CD4-positive, alpha-beta T cell treated with Interleukin-15 for 1 hour (primary cell): ENCODE data around the gene CPT1C.

Experiments
- DNase-seq: peaks from one replicate; pipeline ENCODE4 v3.0.0-alpha.2; 2020

The CPT1C gene

DNA sequence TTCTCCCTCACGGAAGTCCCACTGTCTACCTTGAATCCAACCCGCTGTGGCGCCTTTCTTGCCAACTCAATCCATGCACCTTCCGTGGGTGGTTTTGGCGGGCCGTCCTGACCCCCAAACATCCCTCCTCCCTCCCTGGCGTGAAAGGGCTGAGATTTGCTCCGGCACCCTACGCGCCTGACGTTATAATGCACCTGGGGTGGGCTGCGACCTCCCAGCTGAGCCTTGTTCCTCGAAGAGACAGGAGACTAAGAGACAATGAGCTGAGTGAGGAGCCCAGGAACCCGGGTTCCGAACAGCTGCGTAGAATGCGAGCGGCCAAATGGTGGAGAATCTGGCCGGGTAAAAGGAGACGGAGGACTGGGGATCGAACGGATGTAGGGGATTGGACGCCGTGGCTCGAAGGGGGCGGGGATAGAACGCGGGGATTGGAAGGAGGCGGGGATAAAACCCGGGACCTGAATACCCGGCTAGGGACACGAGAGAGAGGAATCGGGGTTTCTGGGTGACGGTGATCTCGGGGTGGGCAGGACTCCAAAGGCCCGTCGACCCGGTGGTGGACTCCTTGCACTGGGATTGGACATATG, at the start of gene CPT1C:
Gene CPT1C (plus strand): TSS at position 461 of the 587 bp plus-strand sequence. CDS start 1,137 bp downstream, outside the sequence.
- peak; percentile 55 for DNase-seq

DNA sequence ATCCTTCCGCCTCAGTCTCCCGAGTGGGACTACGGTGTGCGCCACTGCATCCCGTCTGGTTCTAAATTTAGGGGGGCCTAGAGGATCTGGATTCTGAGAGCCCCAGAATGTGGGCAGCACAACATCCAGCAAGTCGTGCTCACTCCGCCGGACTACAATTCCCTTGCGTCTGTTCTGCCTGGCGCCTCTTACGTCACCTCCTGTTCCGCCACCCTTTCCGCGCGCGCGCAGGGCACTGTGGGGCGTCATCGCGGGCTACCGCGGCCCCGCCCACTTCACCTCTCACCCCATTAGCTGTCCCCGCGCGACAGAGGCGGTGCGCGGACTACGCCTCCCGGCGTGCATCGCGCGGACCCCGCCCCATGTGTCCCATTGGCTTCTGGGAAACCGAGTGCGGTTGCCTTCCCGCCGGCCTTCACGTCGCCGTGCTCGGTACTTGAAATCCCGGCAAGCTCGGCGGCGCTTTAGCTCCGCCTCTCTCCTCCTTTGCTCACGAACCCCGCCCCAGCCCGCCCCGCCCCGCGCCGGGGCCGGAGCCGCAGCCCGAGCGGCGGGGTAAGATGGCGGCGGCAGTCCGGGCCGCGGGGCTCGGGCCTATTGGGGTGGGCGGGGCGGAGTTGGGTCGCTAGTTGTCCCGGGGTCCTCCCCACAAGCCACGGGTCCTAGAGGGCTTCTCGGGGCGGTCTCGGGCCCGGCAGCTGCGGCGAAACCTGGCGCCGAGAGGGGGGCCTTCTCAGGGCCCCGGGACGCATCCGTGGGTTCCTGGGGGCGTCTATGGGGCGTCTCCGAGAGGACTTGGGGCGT, 49.0 kb upstream of the CPT1C start, which contains the start of gene SCAF1:
Gene SCAF1 (plus strand): TSS at position 522 of the 804 bp plus-strand sequence. CDS start 2,818 bp downstream, outside the sequence.
- DNase-seq = peak; percentile 100

DNA sequence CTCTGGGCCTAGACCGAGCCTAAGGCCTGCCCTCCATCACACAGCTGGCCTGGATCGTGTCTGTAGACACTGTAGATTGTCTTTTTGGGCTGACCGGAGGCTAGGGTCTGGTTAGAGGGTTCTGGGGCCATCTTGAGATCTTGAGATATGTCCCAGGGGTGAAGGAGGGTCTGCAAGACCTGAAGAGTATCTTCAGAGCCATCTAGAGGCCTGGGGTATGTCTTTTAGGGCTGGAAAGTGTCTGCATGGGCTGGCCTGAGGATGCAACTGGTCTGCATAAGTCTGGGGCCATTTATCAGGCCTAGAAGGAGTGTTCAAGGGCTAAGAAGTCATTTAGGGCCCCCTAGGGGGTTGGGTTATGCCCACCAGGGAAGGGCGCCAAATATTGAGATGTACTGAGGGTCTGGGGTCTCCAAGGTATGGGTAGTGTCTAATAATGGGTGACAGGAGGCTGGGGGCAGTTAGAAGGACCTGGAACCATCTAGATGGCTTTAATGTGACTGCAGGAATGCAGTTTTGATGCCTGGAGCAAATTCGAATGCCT, 48.4 kb upstream of the CPT1C start:
- no peak for DNase-seq

DNA sequence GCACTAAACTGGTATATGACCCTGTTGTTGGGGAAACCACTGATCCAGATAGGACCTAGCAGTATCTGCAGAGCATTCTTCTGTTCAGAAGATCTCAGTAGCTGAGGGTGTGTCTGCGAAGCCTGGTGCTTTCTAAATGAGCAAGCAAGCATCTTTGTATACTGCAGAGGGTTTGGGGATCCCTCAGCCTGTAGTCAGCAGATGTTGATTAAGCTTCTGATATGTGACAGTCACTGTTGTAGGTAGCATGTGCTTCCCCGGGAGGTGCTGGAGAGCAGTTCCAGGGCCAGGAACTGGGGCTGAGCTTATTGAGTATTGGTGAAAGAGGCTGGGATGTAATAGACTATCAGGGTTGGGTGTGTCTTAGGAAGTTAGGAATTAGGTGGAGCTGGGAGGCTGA, 47.5 kb upstream of the CPT1C start:
- no peak for DNase-seq

DNA sequence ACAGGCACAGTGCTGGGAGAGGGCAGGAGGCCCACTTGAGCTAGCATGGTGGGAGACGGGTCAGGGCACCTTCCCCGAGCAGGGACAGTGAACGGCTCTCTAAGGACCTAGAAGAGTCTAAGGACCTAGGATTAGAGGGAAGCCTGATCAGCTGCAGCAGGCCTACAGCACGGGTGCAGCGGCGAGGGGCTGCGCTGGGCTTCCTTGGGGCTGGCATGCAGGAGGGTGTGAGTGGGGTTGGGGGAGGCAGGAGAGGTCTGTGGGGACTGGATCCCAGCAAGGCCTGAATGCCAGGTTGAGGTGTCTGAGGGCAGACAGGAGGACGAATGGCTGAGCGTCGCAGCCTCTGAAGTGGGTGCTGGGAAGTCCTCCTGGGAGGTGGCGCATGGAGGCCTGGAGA, 45.3 kb upstream of the CPT1C start:
- no peak for DNase-seq

DNA sequence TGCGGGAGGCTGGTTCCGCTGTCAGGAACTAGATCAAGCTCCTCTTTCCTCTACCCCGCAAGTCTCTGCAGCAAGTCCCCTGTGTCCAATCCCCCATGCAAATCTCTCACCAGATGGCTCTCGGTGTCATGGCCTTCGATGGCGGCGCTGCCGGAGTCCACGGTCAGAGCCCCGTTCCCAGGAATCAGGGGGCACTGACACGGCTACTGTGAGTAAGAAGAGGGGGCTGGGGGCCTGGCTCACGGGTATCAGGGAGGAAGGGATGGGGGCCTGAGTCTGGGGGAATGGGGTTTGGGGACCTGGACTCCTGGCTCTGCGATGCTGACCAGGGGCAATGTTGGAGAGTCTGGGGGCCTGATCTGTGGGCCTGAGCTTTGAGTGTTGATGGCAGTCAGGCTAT, 44.9 kb upstream of the CPT1C start:
- no peak for DNase-seq

DNA sequence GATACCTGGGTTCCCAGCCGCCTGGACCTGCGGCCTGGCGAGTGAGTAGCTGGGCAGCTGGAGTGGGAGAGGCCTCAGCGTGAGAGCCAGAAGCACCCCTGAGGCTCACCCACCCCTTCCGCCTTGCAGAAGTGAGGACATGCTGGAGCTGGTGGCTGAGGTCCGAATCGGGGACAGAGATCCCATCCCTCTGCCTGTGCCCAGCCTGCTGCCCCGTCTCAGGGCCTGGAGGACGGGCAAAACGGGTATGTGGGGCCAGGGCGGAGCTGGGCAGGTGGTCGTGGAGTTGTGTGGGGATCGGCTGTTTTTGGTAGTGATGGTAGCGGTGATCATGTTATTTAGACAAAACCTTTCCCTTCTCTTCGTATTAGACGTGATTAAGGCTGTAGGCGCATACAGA, 44.3 kb upstream of the CPT1C start:
- DNase-seq = no peak

DNA sequence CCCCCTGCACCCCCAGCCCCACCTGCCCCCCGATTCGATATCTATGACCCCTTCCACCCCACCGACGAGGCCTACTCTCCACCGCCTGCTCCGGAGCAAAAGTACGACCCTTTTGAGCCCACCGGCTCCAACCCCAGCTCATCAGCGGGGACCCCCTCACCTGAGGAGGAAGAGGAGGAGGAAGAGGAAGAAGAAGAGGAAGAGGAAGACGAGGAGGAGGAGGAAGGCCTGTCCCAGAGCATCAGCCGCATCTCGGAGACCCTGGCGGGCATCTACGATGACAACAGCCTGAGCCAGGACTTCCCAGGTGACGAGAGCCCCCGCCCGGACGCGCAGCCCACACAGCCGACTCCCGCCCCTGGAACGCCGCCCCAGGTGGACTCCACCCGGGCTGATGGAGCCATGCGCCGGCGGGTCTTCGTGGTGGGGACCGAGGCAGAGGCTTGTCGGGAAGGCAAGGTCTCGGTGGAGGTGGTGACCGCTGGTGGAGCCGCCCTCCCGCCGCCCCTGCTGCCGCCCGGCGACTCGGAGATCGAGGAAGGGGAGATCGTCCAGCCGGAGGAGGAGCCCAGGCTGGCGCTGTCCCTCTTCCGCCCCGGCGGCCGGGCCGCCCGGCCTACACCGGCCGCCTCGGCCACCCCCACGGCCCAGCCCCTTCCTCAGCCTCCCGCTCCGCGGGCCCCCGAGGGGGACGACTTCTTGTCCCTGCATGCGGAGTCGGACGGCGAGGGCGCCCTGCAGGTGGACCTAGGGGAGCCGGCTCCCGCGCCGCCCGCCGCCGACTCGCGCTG, 39.7 kb upstream of the CPT1C start:
- no peak for DNase-seq

DNA sequence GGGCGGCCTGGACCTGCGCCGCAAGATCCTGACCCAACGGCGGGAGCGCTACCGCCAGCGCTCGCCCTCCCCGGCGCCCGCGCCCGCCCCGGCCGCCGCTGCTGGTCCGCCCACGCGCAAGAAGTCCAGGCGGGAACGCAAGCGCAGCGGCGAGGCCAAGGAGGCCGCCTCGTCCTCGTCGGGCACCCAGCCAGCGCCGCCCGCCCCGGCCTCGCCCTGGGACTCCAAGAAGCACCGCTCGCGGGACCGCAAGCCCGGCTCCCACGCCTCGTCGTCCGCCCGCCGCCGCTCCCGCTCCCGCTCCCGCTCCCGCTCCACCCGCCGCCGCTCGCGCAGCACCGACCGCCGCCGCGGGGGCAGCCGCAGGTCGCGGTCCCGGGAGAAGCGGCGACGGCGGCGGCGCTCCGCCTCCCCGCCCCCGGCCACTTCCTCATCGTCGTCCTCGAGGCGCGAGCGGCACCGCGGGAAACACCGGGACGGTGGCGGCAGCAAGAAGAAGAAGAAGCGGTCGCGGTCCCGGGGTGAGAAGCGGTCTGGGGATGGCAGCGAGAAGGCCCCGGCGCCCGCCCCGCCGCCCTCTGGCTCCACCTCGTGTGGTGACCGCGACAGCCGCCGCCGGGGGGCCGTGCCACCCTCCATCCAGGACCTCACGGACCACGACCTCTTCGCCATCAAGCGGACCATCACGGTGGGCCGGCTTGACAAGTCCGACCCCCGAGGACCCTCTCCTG, 38.9 kb upstream of the CPT1C start:
- DNase-seq = no peak

DNA sequence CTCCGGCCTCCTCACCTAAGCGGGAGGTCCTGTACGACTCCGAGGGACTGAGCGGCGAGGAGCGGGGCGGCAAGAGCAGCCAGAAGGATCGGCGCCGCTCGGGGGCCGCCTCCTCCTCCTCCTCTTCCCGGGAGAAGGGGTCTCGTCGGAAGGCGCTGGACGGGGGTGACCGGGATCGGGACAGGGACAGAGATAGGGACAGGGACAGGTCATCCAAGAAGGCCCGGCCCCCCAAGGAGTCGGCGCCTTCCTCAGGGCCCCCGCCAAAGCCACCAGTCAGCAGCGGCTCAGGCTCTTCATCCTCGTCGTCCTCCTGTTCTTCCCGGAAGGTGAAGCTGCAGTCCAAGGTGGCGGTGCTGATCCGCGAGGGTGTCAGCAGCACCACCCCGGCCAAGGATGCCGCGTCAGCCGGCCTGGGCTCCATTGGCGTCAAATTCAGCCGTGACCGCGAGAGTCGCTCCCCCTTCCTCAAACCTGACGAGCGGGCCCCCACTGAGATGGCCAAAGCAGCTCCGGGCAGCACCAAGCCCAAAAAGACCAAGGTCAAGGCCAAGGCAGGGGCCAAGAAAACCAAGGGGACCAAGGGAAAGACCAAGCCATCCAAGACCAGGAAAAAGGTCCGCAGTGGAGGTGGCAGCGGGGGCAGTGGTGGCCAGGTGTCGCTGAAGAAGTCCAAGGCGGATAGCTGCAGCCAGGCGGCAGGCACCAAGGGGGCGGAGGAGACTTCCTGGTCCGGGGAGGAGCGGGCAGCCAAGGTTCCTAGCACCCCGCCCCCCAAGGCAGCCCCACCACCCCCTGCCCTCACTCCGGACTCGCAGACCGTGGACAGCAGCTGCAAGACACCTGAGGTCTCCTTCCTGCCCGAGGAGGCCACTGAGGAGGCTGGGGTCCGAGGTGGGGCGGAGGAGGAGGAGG, 38.1 kb upstream of the CPT1C start:
- DNase-seq = no peak

DNA sequence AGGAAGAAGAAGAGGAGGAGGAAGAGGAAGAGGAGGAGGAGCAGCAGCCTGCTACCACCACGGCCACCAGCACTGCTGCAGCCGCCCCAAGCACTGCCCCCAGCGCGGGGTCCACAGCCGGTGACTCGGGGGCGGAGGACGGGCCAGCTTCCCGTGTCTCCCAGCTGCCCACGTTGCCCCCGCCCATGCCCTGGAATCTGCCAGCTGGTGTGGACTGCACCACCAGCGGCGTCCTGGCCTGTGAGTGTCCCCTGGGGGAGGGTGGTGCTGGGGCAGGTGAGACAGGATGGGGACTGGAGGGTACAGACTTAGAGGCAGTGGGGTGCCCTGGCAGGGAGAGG, 37.5 kb upstream of the CPT1C start:
- no peak for DNase-seq

DNA sequence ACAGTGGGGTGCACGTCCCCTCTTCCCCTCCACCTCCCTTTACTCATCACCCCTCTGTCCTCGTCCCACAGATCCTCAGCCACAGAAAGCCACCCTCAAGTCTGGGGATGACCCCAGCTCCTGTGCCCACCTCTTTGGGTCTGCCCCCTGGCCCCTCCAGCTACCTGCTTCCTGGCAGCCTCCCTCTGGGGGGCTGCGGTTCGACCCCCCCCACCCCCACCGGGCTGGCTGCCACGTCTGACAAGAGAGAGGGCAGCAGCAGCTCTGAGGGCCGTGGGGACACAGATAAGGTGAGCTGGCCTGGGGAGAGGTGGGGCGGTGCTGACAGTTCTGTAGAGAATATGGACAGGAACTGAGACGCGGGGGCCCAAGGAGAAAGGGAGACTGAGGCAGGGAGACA, 36.3 kb upstream of the CPT1C start:
- DNase-seq = no peak

DNA sequence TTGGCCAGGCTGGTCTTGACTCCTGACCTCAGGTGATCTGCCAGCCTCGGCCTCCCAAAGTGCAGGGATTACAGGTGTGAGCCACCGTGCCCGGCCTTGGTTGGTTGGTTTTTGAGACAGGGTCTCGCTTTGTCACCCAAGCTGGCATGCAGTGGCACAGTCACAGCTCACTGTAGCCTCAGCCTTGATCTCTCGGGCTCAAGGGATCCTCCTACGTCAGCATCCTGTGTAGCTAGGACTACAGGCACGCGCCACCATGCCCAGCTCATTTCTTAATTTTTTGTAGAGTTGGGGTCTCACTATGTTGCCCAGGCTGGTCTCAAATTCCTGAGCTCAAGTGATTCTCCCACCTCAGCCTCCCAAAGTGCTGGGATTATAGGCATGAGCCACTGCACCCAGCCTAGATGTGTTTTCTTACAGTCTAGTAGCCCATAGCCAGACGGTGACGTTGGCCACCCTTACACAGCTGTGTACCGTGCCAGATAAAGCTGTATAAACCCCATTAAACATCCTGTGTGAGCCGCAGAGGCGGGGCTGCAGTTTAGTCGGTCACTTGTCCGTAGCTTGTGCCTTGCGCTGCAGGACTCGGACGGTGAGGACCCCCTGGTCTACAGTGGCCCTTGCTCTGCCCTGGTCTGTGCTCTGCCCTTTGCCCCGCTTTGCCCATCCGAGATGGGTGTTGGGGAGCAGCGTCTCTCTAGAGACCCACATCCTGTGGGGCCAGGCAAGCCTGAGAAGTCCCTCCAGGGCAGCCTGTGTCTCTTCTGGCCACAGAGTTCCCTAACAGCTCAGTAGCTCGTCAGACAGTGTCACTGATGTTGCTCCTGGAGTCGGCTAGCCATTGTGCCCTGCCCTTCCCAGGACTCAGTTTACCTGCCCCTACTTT, 35.1 kb upstream of the CPT1C start:
- DNase-seq = no peak

DNA sequence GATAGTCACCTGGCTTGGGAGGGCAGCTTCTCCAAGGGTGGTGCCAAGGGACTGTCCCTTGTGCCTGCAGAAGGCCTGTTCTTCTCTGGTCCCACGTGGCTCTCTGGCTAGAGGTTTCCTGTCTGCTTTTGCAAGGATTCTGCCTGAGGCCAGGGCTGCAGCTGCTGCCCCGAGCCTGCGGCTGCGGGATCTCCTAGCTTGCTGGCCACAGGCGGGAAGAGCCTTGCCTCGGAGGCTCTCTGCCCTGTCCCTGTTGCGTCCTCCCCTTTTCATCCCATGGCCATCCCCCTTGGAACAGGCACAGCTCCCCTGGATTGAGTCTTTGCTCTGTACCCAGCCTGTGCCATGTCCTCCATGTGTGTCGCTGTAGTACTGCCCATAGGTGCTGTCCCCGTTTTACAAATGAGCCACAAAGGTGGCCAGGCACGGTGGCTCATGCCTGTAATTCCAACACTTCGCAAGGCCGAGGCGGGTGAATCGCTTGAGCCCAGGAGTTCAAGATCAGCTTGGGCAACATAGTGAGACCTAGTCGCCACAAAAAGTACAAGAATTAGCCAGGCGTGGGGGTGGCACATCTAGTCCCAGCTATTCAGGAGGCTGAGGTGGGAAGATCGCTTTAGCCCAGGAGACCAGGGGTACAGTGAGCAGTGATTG, 34.3 kb upstream of the CPT1C start:
- DNase-seq = no peak

DNA sequence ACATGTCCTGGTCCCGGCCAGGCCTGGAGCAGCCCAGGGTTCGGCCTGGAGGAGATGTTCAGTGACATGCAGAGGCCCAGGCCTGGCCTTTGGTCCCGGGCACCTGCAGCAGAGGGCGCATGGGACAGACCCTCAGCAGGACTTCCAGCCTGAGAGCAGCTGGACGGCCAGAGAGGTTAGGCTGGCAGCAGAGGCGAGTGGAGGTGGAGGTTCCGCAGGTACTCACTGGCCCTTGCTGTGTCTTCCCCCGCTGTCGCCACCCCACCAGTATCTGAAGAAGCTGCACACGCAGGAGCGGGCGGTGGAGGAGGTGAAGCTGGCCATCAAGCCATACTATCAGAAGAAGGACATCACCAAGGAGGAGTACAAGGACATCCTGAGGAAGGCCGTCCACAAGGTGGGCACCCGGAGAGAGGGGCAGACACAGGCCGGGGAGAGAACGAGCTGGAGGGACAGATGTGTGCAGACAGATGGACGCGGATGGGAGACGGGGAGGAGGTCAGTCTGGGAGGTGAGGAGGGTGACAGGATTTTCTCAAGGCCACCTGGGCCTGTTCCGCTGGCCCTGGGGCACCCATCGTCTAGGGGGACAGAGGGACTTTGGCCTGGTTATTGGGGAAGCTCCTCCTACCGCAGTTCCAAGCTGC, 33.3 kb upstream of the CPT1C start:
- DNase-seq = no peak

DNA sequence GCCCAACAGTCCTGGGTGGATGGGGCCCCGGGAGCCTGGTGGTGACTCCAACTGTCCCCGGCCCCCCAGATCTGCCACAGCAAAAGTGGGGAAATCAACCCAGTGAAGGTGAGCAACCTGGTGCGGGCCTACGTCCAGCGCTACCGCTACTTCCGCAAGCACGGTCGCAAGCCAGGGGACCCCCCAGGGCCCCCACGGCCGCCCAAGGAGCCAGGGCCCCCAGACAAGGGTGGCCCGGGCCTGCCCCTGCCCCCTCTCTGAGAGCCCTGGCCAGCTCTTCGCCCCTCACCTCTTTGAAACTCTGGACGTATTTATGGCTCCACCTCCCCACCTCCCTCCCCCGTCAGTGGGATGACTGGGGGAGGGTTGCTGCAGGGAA, 32.8 kb upstream of the CPT1C start:
- no peak for DNase-seq

DNA sequence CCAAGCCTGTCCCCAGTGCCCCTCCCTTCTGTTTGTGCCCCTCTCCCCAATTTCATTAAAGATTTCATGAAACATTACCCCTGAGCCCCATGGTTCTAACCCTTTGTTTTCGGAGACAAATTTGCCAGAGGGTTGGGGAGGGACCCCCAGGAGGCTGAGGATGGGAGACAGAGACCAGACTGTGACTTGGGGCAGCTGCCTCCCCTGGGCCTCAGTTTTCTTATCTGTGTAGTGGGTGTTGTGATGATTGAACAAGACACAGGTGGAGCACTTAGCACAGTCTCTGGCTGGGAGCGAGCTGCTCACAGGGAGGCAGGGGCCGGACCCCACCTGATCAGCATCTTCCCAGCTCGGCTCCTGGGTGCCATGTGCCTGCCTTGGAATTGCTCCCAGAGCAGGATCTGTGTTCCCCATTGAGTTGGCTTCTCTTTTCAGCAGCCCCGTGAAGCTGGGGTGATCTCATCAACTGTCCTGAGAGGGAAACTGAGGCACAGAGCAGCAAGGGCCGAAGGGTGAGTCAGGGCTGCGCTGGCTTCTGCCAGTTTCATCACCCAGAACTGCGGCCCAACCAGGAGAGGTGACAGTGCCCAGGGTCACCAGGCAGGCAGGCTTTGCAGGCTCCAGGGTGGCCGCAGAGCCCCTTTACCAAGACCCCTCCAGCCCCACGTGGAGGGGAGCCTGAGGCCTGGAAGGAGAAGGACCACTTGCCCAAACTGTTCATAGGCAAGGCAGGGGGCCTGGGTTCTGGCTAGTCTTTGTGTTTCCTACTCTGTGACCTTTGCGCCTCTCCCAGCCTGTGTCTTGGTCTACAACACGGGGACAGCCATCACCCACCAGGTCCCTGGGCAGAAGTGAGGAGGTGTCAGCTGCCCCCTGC, 32.1 kb upstream of the CPT1C start:
- DNase-seq = no peak

DNA sequence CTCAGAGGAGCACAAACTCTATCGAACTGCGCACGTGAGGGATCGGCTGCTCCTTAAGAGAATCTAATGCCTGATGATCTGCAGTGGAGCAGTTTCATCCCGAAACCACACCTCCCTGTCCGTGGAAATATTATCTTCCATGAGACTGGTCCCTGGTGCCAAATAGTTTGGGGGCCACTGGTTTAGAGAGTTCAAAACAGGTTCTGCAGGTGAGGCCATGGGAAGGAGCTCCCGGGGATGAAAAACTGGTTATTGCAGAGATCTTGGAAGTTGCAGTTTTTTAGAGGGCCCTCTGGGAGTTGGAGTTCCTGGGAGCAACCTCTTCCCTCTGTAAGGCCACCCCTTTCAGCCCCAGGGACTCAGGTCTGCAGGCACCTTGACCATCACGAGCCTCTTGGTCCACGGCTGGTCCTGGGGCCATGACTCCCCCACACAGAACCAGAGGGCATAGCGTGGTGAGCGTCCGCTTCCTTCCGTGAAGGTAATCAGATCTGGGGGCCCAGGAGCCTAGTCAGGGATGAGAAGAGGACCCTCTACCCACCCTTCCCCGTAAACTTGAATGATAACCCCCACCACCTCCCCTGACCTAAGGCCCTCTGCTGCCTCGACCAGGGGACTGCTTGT, 30.5 kb upstream of the CPT1C start:
- no peak for DNase-seq
